HG03025 (cell line): ENCODE data around the gene NT5C3B.
"Not testable (repeated sequence)": the region's sequence is repeated elsewhere in the genome, so short reads cannot be mapped to it uniquely, and the experiment has no call there.

Source experiments
- ATAC-seq: cut with Tn5 transposase; IDR thresholded peaks from one replicate; pipeline ENCODE4 v1.9.1; 2021; ENCODE audit warnings: mild to moderate bottlenecking, moderate library complexity; ENCODE audit not compliant: unreplicated experiment, low FRiP score

The NT5C3B gene

GRCh38 chr17:41840781-41841180 lies 4.7 kb upstream of the NT5C3B start:
- ATAC-seq = not testable (repeated sequence)

GRCh38 chr17:41839448-41839847 lies 3.4 kb upstream of the NT5C3B start:
- ATAC-seq = not testable (repeated sequence)

- ATAC-seq = no peak
Measured at GRCh38 chr17:41837761-41838538, 1.9 kb upstream of the NT5C3B start, which contains the start of gene KLHL10. Gene KLHL10, plus strand, starts transcription at chr17:41837825. Its CDS starts 108 bp downstream, at chr17:41837933.

GRCh38 chr17:41836550-41837196 lies 641 bp upstream of the NT5C3B start:
- ATAC-seq = no peak

GRCh38 chr17:41835214-41835799 lies 725 bp downstream of the NT5C3B start:
- no peak for ATAC-seq

- ATAC-seq = not testable (repeated sequence)
Measured at GRCh38 chr17:41829961-41830360, 6.1 kb downstream of the NT5C3B start.

GRCh38 chr17:41825175-41825845 lies 10.7 kb downstream of the NT5C3B start:
- ATAC-seq = no peak

GRCh38 chr17:41824086-41824485 lies 11.9 kb downstream of the NT5C3B start:
- ATAC-seq = no peak

- ATAC-seq = no peak
Measured at GRCh38 chr17:41823580-41823979, 12.5 kb downstream of the NT5C3B start.

- ATAC-seq = no peak
Measured at GRCh38 chr17:41823141-41823524, 12.9 kb downstream of the NT5C3B start.

- ATAC-seq = no peak
Measured at GRCh38 chr17:41822216-41823140, 13.6 kb downstream of the NT5C3B start.

- ATAC-seq = no peak
Measured at GRCh38 chr17:41821776-41822175, 14.3 kb downstream of the NT5C3B start.

GRCh38 chr17:41818024-41818423 lies 18.0 kb downstream of the NT5C3B start:
- ATAC-seq = no peak

GRCh38 chr17:41816637-41817320 lies 19.3 kb downstream of the NT5C3B start:
- ATAC-seq = no peak

GRCh38 chr17:41814195-41814594 lies 21.8 kb downstream of the NT5C3B start:
- ATAC-seq = no peak

GRCh38 chr17:41813699-41814124 lies 22.3 kb downstream of the NT5C3B start:
- no peak for ATAC-seq

GRCh38 chr17:41813152-41813680 lies 22.8 kb downstream of the NT5C3B start:
- ATAC-seq = no peak

- no peak for ATAC-seq
Measured at GRCh38 chr17:41812381-41813151, 23.5 kb downstream of the NT5C3B start, which contains the start of gene FKBP10. Gene FKBP10, plus strand, starts transcription at chr17:41813004. Its CDS starts 31 bp downstream, at chr17:41813035.
